GM19372 (cell line): Measurements from ENCODE around the gene PDLIM5.
"Not testable (repeated sequence)": the region's sequence is repeated elsewhere in the genome, so short reads cannot be mapped to it uniquely, and the experiment has no call there.

Experiments
- ATAC-seq: cut with Tn5 transposase; IDR thresholded peaks from one replicate; pipeline ENCODE4 v1.9.1; 2021; ENCODE audit warnings: mild to moderate bottlenecking, low read depth, moderate library complexity; ENCODE audit not compliant: unreplicated experiment

The PDLIM5 gene

GRCh38 chr4:94581766-94582165 lies 130.0 kb downstream of the PDLIM5 start:
- no peak for ATAC-seq

- ATAC-seq = no peak
Observed at GRCh38 chr4:94582517-94582916, 130.8 kb downstream of the PDLIM5 start.

GRCh38 chr4:94583914-94584641 lies 132.3 kb downstream of the PDLIM5 start:
- no peak for ATAC-seq

GRCh38 chr4:94588896-94589693 lies 137.4 kb downstream of the PDLIM5 start:
- no peak for ATAC-seq

GRCh38 chr4:94590493-94590892 lies 138.8 kb downstream of the PDLIM5 start:
- ATAC-seq = no peak

GRCh38 chr4:94591289-94591688 lies 139.5 kb downstream of the PDLIM5 start:
- ATAC-seq = no peak

GRCh38 chr4:94595013-94595412 lies 143.3 kb downstream of the PDLIM5 start:
- no peak for ATAC-seq

- peak; percentile 63 for ATAC-seq
Observed at GRCh38 chr4:94595880-94596483, 144.2 kb downstream of the PDLIM5 start.

GRCh38 chr4:94598758-94599157 lies 147.0 kb downstream of the PDLIM5 start:
- no peak for ATAC-seq

GRCh38 chr4:94603170-94603747 lies 151.5 kb downstream of the PDLIM5 start:
- no peak for ATAC-seq

GRCh38 chr4:94605241-94605805 lies 153.6 kb downstream of the PDLIM5 start:
- no peak for ATAC-seq

GRCh38 chr4:94610145-94610544 lies 158.4 kb downstream of the PDLIM5 start:
- no peak for ATAC-seq

GRCh38 chr4:94613248-94613647 lies 161.5 kb downstream of the PDLIM5 start:
- no peak for ATAC-seq

GRCh38 chr4:94615451-94615850 lies 163.7 kb downstream of the PDLIM5 start:
- ATAC-seq = no peak

GRCh38 chr4:94621491-94622080 lies 169.8 kb downstream of the PDLIM5 start:
- ATAC-seq = no peak

- ATAC-seq = no peak
Observed at GRCh38 chr4:94623126-94623911, 171.6 kb downstream of the PDLIM5 start.

- ATAC-seq = no peak
Observed at GRCh38 chr4:94626942-94627341, 175.2 kb downstream of the PDLIM5 start.

- not testable (repeated sequence) for ATAC-seq
Observed at GRCh38 chr4:94629058-94629457, 177.3 kb downstream of the PDLIM5 start.

GRCh38 chr4:94629837-94630236 lies 178.1 kb downstream of the PDLIM5 start:
- no peak for ATAC-seq

GRCh38 chr4:94634271-94634670 lies 182.5 kb downstream of the PDLIM5 start:
- ATAC-seq = no peak
